ENCODE results near the gene ZNF76.

GRCh38 chr6:35292494-35292893 is 33.0 kb downstream of the ZNF76 start:
- no peak for TF ChIP-seq POLR2A (IDR thresholded peaks at IDR 0.05; ENCODE audit: low read depth, low read length)
- TF ChIP-seq POLR2AphosphoS5 (IDR thresholded peaks at IDR 0.05; ENCODE audit: low read depth, low read length) = no peak
- TF ChIP-seq TAF1 (IDR thresholded peaks at IDR 0.05; ENCODE audit: low read depth, low read length) = no peak
- no peak for TF ChIP-seq POU2F2 (IDR thresholded peaks at IDR 0.05; ENCODE audit: low read depth, low read length)

Data from GM12891 (cell line).